ENCODE measurements around the gene CD34.

DNA sequence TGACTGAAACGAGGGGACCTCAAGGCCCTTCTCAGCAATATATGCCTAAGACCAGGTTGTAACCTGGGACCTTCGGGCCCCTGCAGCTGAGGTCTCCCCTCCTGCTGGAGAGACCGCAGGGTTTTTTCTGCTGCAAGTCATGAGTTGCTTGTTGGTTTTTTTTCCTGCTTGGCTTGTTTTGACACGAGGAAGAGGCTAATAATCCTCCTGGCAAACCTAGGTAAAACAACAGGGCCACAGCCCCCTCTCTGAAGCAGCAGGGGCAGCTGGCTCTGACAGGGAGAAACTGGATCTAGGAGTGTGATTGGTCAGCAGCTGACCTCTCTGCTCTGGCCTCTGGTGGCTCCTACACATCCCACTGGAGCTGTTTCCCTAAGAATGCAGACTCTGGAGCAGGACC, 69.0 kb downstream of the CD34 start:
- TF ChIP-seq, protein P1, sequence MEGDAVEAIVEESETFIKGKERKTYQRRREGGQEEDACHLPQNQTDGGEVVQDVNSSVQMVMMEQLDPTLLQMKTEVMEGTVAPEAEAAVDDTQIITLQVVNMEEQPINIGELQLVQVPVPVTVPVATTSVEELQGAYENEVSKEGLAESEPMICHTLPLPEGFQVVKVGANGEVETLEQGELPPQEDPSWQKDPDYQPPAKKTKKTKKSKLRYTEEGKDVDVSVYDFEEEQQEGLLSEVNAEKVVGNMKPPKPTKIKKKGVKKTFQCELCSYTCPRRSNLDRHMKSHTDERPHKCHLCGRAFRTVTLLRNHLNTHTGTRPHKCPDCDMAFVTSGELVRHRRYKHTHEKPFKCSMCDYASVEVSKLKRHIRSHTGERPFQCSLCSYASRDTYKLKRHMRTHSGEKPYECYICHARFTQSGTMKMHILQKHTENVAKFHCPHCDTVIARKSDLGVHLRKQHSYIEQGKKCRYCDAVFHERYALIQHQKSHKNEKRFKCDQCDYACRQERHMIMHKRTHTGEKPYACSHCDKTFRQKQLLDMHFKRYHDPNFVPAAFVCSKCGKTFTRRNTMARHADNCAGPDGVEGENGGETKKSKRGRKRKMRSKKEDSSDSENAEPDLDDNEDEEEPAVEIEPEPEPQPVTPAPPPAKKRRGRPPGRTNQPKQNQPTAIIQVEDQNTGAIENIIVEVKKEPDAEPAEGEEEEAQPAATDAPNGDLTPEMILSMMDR (IDR thresholded peaks at IDR 0.05) = no peak
- no peak for TF ChIP-seq POLR2A (IDR thresholded peaks at IDR 0.05)
